BLaER1 treated with 17β-estradiol and CSF1 and Interleukin-3, amounts not matched to agents 10 nM and 100 nM (cell line): ENCODE measurements around the gene SPATA21.

Experiments
- H3K27ac ChIP-seq, 11 experiments: shearing (Covaris generic); formaldehyde crosslinking; 2 replicates each; pipeline ENCODE4 v1.8.1; 2022
- H3K27me3 ChIP-seq, 11 experiments: shearing (Covaris generic); formaldehyde crosslinking; 2 replicates each; pipeline ENCODE4 v1.8.1; 2022
- H3K36me3 ChIP-seq, 11 experiments: shearing (Covaris generic); formaldehyde crosslinking; 2 replicates each; pipeline ENCODE4 v1.8.1; 2022
- H3K4me1 ChIP-seq, 10 experiments: shearing (Covaris generic); formaldehyde crosslinking; 2 replicates each; pipeline ENCODE4 v1.8.1; 2022
- H3K4me2 ChIP-seq, 11 experiments: shearing (Covaris generic); formaldehyde crosslinking; 2 replicates each; pipeline ENCODE4 v1.8.1; 2022
- H3K4me3 ChIP-seq, 10 experiments: shearing (Covaris generic); formaldehyde crosslinking; 2 replicates each; pipeline ENCODE4 v1.8.1; 2022
- H3K9ac ChIP-seq, 11 experiments: shearing (Covaris generic); formaldehyde crosslinking; 2 replicates each; pipeline ENCODE4 v1.8.1; 2022
- H3K9me3 ChIP-seq, 11 experiments: shearing (Covaris generic); formaldehyde crosslinking; replicated peaks in 1 of 11; 2 replicates each; pipeline ENCODE4 v1.8.1; 2022
- H4K20me1 ChIP-seq, 11 experiments: shearing (Covaris generic); formaldehyde crosslinking; 2 replicates each; pipeline ENCODE4 v1.8.1; 2022
- Cebpa-rat ChIP-seq, 11 experiments: shearing (Covaris generic); IDR thresholded peaks; 2 replicates each; pipeline ENCODE4 v1.8.1; 2022

Gene SPATA21

GRCh38 chr1:16442941-16443340, 5.7 kb upstream of the SPATA21 start:
- Histone ChIP-seq H3K4me2 (peak overlapping the region; percentile 76 to 100 (median 93)), H3K27me3 (no peaks in the 10 kb centered on the region), H3K9ac (peak overlapping the region; percentile 20 to 97 (median 93); a peak in 21 of 22 replicates), H3K4me1 (peaks cover 23 to 85% (median 33%) of the 10 kb centered on the region in 10 experiments), H3K4me3 (peak overlapping the region in 5 of 10 experiments; percentile 95 to 100 (median 96); a peak in 9 of 20 replicates), H4K20me1 (peaks cover 10 to 66% (median 57%) of the 10 kb centered on the region in 11 experiments; a peak in 21 of 22 replicates), H3K9me3 (no peaks in the 10 kb centered on the region), H3K36me3 (peaks cover 44 to 60% (median 56%) of the 10 kb centered on the region in 11 experiments), H3K27ac (peak overlapping the region in 10 of 11 experiments; percentile 23 to 97 (median 88); a peak in 15 of 22 replicates)
- TF ChIP-seq Cebpa-rat (IDR thresholded peaks at IDR 0.05) = no peak

- H3K27ac ChIP-seq = peak overlapping the region in 10 of 11 experiments; percentile 2 to 97 (median 88); a peak in 16 of 22 replicates
- peak overlapping the region; percentile 76 to 100 (median 93) for H3K4me2 ChIP-seq
- no peaks in the 10 kb centered on the region for H3K27me3 ChIP-seq
- peak overlapping the region in 8 of 10 experiments; percentile 92 to 100 (median 96); a peak in 15 of 20 replicates for H3K4me3 ChIP-seq
- peaks cover 37 to 53% (median 49%) of the 10 kb centered on the region in 11 experiments for H3K36me3 ChIP-seq
- H3K9ac ChIP-seq = peak overlapping the region; percentile 85 to 97 (median 93); a peak in 19 of 22 replicates
- no peaks in the 10 kb centered on the region for H3K9me3 ChIP-seq
- no peak for TF ChIP-seq Cebpa-rat (IDR thresholded peaks at IDR 0.05)
- peaks cover 10 to 59% (median 50%) of the 10 kb centered on the region in 11 experiments; a peak in 21 of 22 replicates for H4K20me1 ChIP-seq
- peaks cover 23 to 78% (median 33%) of the 10 kb centered on the region in 10 experiments for H3K4me1 ChIP-seq
Measured at GRCh38 chr1:16442265-16442664, 5.0 kb upstream of the SPATA21 start.

- peaks cover 10 to 49% (median 40%) of the 10 kb centered on the region in 11 experiments; a peak in 20 of 22 replicates for H4K20me1 ChIP-seq
- H3K36me3 ChIP-seq = peaks cover 29 to 43% (median 39%) of the 10 kb centered on the region in 11 experiments
- no peaks in the 10 kb centered on the region for H3K9me3 ChIP-seq
- peak overlapping the region; percentile 76 to 100 (median 93) for H3K4me2 ChIP-seq
- peak overlapping the region; percentile 81 to 97 (median 89) for H3K27ac ChIP-seq
- H3K4me1 ChIP-seq = peaks cover 23 to 70% (median 33%) of the 10 kb centered on the region in 10 experiments
- H3K27me3 ChIP-seq = no peaks in the 10 kb centered on the region
- peak overlapping the region; percentile 92 to 100 (median 95) for H3K4me3 ChIP-seq
- H3K9ac ChIP-seq = peak overlapping the region; percentile 85 to 97 (median 93)
- TF ChIP-seq Cebpa-rat (IDR thresholded peaks at IDR 0.05) = no peak
Measured at GRCh38 chr1:16441282-16441665, 4.0 kb upstream of the SPATA21 start.

GRCh38 chr1:16440470-16441281, 3.5 kb upstream of the SPATA21 start, which contains the start of gene NECAP2:
Gene NECAP2 (plus strand): TSS chr1:16440724. CDS start chr1:16440762, 38 bp downstream.
- peak within 1 kb of the TSS; percentile 92 to 100 (median 95) for H3K4me3 ChIP-seq
- no peaks in the 10 kb centered on the region for H3K9me3 ChIP-seq
- TF ChIP-seq Cebpa-rat (IDR thresholded peaks at IDR 0.05) = no peak
- H3K36me3 ChIP-seq = peaks cover 23 to 37% (median 33%) of the 10 kb centered on the region in 11 experiments
- H3K9ac ChIP-seq = peak within 1 kb of the TSS; percentile 85 to 97 (median 93)
- peaks cover 10 to 43% (median 35%) of the 10 kb centered on the region in 11 experiments; a peak in 18 of 22 replicates for H4K20me1 ChIP-seq
- peak within 1 kb of the TSS; percentile 81 to 97 (median 89) for H3K27ac ChIP-seq
- H3K4me2 ChIP-seq = peak within 1 kb of the TSS; percentile 76 to 100 (median 93)
- peaks cover 23 to 64% (median 33%) of the 10 kb centered on the region in 10 experiments for H3K4me1 ChIP-seq
- H3K27me3 ChIP-seq = no peaks in the 10 kb centered on the region

GRCh38 chr1:16440131-16440469, 2.9 kb upstream of the SPATA21 start:
- peak overlapping the region; percentile 47 to 96 (median 80) for H3K4me2 ChIP-seq
- H3K9ac ChIP-seq = peak overlapping the region; percentile 85 to 97 (median 93); a peak in 20 of 22 replicates
- H3K9me3 ChIP-seq = no peaks in the 10 kb centered on the region
- TF ChIP-seq Cebpa-rat (IDR thresholded peaks at IDR 0.05) = no peak
- H3K27me3 ChIP-seq = no peaks in the 10 kb centered on the region
- H3K27ac ChIP-seq = peak overlapping the region in 10 of 11 experiments; percentile 81 to 97 (median 90); a peak in 21 of 22 replicates
- peaks cover 23 to 59% (median 33%) of the 10 kb centered on the region in 10 experiments for H3K4me1 ChIP-seq
- H4K20me1 ChIP-seq = peaks cover 10 to 38% (median 33%) of the 10 kb centered on the region in 11 experiments; a peak in 18 of 22 replicates
- H3K36me3 ChIP-seq = peaks cover 17 to 32% (median 27%) of the 10 kb centered on the region in 11 experiments
- H3K4me3 ChIP-seq = peak overlapping the region; percentile 92 to 100 (median 95); a peak in 18 of 20 replicates

- Histone ChIP-seq H3K27me3 (no peaks in the 10 kb centered on the region), H3K4me3 (no peak overlapping the region), H3K4me2 (peak overlapping the region in 4 of 11 experiments; percentile 43 to 96 (median 82); a peak in 6 of 22 replicates), H3K4me1 (peaks cover 23 to 54% (median 30%) of the 10 kb centered on the region in 10 experiments), H3K9ac (no peak overlapping the region), H3K27ac (peak overlapping the region in 2 of 11 experiments; percentile 15 to 17; a peak in 1 of 22 replicates), H4K20me1 (peaks cover 5 to 26% (median 21%) of the 10 kb centered on the region in 11 experiments; a peak in 17 of 22 replicates), H3K9me3 (no peaks in the 10 kb centered on the region), H3K36me3 (peaks cover 6 to 20% (median 16%) of the 10 kb centered on the region in 11 experiments; a peak in 21 of 22 replicates)
- TF ChIP-seq Cebpa-rat (IDR thresholded peaks at IDR 0.05) = no peak
Measured at GRCh38 chr1:16438924-16439323, 1.7 kb upstream of the SPATA21 start.

- Histone ChIP-seq H3K4me3 (no peak overlapping the region), H4K20me1 (peaks cover 5 to 22% (median 17%) of the 10 kb centered on the region in 11 experiments; a peak in 17 of 22 replicates), H3K9me3 (no peaks in the 10 kb centered on the region), H3K4me1 (peaks cover 24 to 52% (median 31%) of the 10 kb centered on the region in 10 experiments), H3K36me3 (peaks cover 2 to 16% (median 12%) of the 10 kb centered on the region in 11 experiments; a peak in 21 of 22 replicates), H3K4me2 (peak overlapping the region in 4 of 11 experiments; percentile 43 to 96 (median 82); a peak in 5 of 22 replicates), H3K27me3 (no peaks in the 10 kb centered on the region), H3K27ac (0 out of 22 replicates have a peak overlapping the region, but pooled peaks of 2 of the 11 experiments have one; percentile 15 to 17), H3K9ac (no peak overlapping the region)
- TF ChIP-seq Cebpa-rat (IDR thresholded peaks at IDR 0.05) = no peak
Measured at GRCh38 chr1:16438516-16438915, 1.3 kb upstream of the SPATA21 start.

- H3K4me2 ChIP-seq = peak overlapping the region in 1 of 11 experiments; percentile 28; a peak in 2 of 22 replicates
- TF ChIP-seq Cebpa-rat (IDR thresholded peaks at IDR 0.05) = no peak
Measured at GRCh38 chr1:16434501-16434900, 2.7 kb downstream of the SPATA21 start.

More at GRCh38 chr1:16434501-16434900, 2.7 kb downstream of the SPATA21 start:
- Histone ChIP-seq H3K27me3 (no peaks in the 10 kb centered on the region), H3K9ac (no peak overlapping the region), H4K20me1 (no peaks in the 10 kb centered on the region), H3K9me3 (no peaks in the 10 kb centered on the region), H3K36me3 (no peaks in the 10 kb centered on the region), H3K4me1 (peaks cover 12 to 37% (median 15%) of the 10 kb centered on the region in 10 experiments), H3K27ac (no peak overlapping the region), H3K4me3 (no peak overlapping the region)
